ENCODE results near the gene WWTR1. TPM values are rescaled to one million over a fixed set of nuclear protein-coding genes. Genes with fewer than 3 reads are reported as not detected.

Gene WWTR1
- total RNA-seq, 1 donor from 2014 or later = 15.0 TPM

DNA sequence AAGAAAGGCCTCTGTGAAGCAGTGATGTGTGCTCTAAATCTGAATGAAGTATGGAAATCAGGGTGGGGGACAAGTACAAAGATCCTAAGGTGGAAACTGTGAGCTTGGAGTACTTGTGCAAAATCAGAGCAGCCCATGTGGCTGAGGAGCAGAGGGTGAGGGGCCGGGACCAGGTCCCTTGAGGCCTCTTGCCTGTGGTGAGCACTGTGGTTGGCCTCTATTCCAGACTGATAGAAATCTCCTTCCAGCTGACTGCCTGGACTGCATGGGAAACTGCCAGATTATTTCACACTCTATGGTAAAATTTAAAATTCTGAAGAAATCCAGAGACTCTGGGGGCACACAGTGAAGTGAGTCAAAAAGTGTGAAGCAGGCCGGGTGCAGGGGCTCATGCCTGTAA is 101.9 kb downstream of the WWTR1 start:
- TF ChIP-seq, protein P1, sequence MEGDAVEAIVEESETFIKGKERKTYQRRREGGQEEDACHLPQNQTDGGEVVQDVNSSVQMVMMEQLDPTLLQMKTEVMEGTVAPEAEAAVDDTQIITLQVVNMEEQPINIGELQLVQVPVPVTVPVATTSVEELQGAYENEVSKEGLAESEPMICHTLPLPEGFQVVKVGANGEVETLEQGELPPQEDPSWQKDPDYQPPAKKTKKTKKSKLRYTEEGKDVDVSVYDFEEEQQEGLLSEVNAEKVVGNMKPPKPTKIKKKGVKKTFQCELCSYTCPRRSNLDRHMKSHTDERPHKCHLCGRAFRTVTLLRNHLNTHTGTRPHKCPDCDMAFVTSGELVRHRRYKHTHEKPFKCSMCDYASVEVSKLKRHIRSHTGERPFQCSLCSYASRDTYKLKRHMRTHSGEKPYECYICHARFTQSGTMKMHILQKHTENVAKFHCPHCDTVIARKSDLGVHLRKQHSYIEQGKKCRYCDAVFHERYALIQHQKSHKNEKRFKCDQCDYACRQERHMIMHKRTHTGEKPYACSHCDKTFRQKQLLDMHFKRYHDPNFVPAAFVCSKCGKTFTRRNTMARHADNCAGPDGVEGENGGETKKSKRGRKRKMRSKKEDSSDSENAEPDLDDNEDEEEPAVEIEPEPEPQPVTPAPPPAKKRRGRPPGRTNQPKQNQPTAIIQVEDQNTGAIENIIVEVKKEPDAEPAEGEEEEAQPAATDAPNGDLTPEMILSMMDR (IDR thresholded peaks at IDR 0.05; ENCODE audit: unreplicated experiment) = no peak
- no peak for DNase-seq (ENCODE audit: low spot score, unreplicated experiment)
- peaks cover 27% of the 10 kb centered on the region for H3K4me1 Mint-ChIP-seq (ENCODE audit: low read depth)

DNA sequence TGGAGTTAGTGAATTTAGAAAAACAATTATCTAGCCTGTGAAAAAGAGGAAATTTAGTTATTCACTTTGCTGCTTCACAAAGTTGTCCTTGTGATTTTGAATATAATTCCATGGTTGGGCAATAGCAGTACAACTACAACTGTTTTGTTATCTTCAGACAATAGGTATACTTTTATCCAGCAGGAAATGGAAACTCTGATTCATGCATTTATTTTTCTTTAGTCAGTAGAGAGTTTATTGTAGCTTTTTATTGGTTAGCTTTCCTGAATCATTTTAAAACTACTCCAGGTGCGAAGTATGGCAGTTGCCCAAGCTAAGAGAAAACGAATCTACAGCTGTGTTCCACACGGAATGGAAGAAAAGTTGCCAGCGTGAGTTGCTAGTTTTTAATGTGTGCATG is 103.0 kb downstream of the WWTR1 start:
- Mint-ChIP-seq H3K27me3 (no peaks in the 10 kb centered on the region), H3K4me1 (ENCODE audit: low read depth) (peaks cover 27% of the 10 kb centered on the region), H3K36me3 (ENCODE audit: insufficient read depth) (no peaks in the 10 kb centered on the region), H3K27ac (peak overlapping the region; percentile 89), H3K4me3 (ENCODE audit: low read depth) (no peak overlapping the region), H3K9me3 (ENCODE audit: low read depth) (no peaks in the 10 kb centered on the region)
- no peak for DNase-seq (ENCODE audit: low spot score, unreplicated experiment)
- TF ChIP-seq, protein P1 (IDR thresholded peaks at IDR 0.05; ENCODE audit: unreplicated experiment) = no peak

More for the DNA sequence above, 101.9 kb downstream of the WWTR1 start:
- Mint-ChIP-seq H3K27me3 (no peaks in the 10 kb centered on the region), H3K4me3 (ENCODE audit: low read depth) (no peak overlapping the region), H3K9me3 (ENCODE audit: low read depth) (no peaks in the 10 kb centered on the region), H3K36me3 (ENCODE audit: insufficient read depth) (no peaks in the 10 kb centered on the region), H3K27ac (no peak overlapping the region)

DNA sequence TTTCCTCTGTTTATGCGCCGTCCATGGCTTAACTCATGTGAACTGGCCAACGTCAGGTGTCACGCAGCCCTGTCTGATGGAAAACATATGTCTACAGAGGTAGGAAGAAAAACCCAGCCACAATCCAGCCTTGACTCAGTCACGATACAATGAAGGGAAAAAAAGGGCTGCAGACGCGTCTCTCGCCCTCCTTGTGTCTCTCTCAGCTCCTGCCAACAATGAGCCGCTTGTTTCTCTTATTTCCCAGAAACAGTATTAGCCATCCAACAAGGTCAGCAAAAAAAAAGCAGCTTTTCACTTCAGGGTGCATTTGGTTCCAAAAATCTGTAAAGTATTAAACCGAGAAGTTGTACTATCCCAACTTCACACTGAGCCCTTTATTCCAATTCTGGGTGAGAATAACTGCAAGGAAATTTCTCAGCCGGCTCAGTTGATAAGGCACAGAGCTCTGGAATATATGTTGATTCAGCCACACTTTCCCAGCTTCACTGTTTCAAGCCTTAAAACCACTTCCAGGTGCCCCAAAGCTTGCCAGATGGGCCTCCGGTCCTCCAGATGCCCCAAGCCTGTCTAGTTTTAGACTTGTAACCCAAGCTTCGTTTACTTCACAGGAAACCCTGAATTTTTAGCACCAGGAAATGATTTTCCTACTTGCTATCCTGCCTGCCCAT is 103.9 kb downstream of the WWTR1 start:
- DNase-seq (ENCODE audit: low spot score, unreplicated experiment) = no peak
- Mint-ChIP-seq H3K4me1 (ENCODE audit: low read depth) (peaks cover 22% of the 10 kb centered on the region), H3K27me3 (no peaks in the 10 kb centered on the region), H3K9me3 (ENCODE audit: low read depth) (no peaks in the 10 kb centered on the region), H3K4me3 (ENCODE audit: low read depth) (no peak overlapping the region), H3K36me3 (ENCODE audit: insufficient read depth) (peaks cover 1% of the 10 kb centered on the region), H3K27ac (peak overlapping the region; percentile 89)
- TF ChIP-seq, protein P1 (IDR thresholded peaks at IDR 0.05; ENCODE audit: unreplicated experiment) = no peak

DNA sequence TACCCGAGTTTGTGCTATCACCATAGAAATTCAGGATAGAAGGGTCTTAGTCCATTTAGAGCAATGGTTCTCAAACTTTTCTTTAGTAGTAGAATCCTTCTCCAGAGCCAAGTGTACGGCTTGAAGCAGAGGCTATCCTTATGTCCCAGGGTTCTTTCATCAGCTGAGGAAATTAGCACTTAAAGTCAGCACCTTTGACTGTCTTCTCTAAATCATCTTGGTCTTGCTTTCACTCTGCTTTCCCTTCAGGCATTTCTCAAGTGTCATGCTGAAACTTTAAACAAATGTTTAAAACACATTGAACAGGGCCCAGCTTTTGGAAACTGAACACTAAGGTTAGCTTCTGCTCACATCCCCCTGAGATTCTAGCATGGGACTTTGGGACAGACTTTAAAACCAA is 105.1 kb downstream of the WWTR1 start:
- Mint-ChIP-seq H3K4me3 (ENCODE audit: low read depth) (no peak overlapping the region), H3K27ac (no peak overlapping the region), H3K4me1 (ENCODE audit: low read depth) (peaks cover 28% of the 10 kb centered on the region), H3K9me3 (ENCODE audit: low read depth) (no peaks in the 10 kb centered on the region), H3K27me3 (no peaks in the 10 kb centered on the region), H3K36me3 (ENCODE audit: insufficient read depth) (peaks cover 1% of the 10 kb centered on the region)
- no peak for DNase-seq (ENCODE audit: low spot score, unreplicated experiment)
- TF ChIP-seq, protein P1 (IDR thresholded peaks at IDR 0.05; ENCODE audit: unreplicated experiment) = no peak

DNA sequence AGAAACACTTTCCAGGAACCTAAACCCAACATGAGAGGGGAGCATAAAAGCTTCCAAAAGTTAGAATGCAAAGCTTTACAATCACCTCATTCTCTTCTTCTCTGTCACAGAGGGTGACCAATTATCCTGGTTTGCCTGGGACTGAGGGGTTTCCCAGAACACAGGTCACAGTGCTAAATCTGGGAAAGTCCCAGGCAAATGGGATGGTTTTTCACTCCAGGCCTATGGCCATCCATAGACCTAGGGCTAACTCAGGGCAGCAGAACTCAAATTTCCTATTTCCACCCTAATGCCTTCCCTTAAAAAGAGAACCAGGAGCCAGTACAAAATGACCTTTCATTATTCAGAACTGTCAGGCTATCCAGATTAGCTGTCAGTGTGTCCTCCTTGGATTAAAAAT is 106.3 kb downstream of the WWTR1 start:
- Mint-ChIP-seq H3K4me3 (ENCODE audit: low read depth) (no peak overlapping the region), H3K27ac (no peak overlapping the region)
- TF ChIP-seq, protein P1 (IDR thresholded peaks at IDR 0.05; ENCODE audit: unreplicated experiment) = no peak

More for the DNA sequence above, 106.3 kb downstream of the WWTR1 start:
- DNase-seq (ENCODE audit: low spot score, unreplicated experiment) = no peak
- H3K4me1 Mint-ChIP-seq (ENCODE audit: low read depth) = peaks cover 34% of the 10 kb centered on the region
- no peaks in the 10 kb centered on the region for H3K27me3 Mint-ChIP-seq
- peaks cover 1% of the 10 kb centered on the region for H3K36me3 Mint-ChIP-seq (ENCODE audit: insufficient read depth)
- H3K9me3 Mint-ChIP-seq (ENCODE audit: low read depth) = no peaks in the 10 kb centered on the region

Data from progenitor cell of endocrine pancreas (in vitro differentiated cells).